K562 (cell line): ENCODE data around the gene CS. TPM values are rescaled to one million over a fixed set of nuclear protein-coding genes. Genes with fewer than 3 reads are reported as not detected.

ENCODE experiments used
- ARID3B ChIP-seq: fragments of 250-450 bp; sonication (Bioruptor Pico); IDR thresholded peaks from 2 replicates; pipeline ENCODE4 v1.4.0; 2020; ENCODE audit warnings: borderline replicate concordance
- CEBPB ChIP-seq: fragments of 450-650 bp; IDR thresholded peaks from 2 replicates; pipeline ENCODE4 v1.6.1; 2016; ENCODE audit warnings: missing genetic modification characterization, missing compliant biosample characterization
- E2F3 ChIP-seq: fragments of 250-450 bp; sonication (Bioruptor Pico); IDR thresholded peaks from 2 replicates; pipeline ENCODE4 v1.4.0; 2020; ENCODE audit warnings: mild to moderate bottlenecking
- ELF4 ChIP-seq: fragments of 450-650 bp; formaldehyde crosslinking; IDR thresholded peaks from 2 replicates; pipeline ENCODE4 v1.4.0; 2022; ENCODE audit warnings: missing genetic modification characterization
- FOXA3 ChIP-seq, 2 experiments: fragments of 450-650 bp in 1 of 2; sonication (generic) in 1 of 2; formaldehyde crosslinking; IDR thresholded peaks in 1 of 2; conservative IDR thresholded peaks in 1 of 2; 2 replicates each; pipeline versions ENCODE4 v1.4.0 to v1.8.0; 2020 to 2022; ENCODE audit warnings: mild to moderate bottlenecking in 2 of 2, missing genetic modification reagents in 1 of 2
- FOXJ3 ChIP-seq: sonication (generic); formaldehyde crosslinking; IDR thresholded peaks from 2 replicates; pipeline ENCODE4 v1.4.0; 2020; ENCODE audit warnings: mild to moderate bottlenecking, missing genetic modification reagents
- FOXP1 ChIP-seq: sonication (generic); formaldehyde crosslinking; IDR thresholded peaks from 2 replicates; pipeline ENCODE4 v1.8.0; 2022; ENCODE audit warnings: mild to moderate bottlenecking, missing genetic modification reagents
- HDAC1 ChIP-seq, 2 experiments: fragments of 450-650 bp; IDR thresholded peaks; 2 replicates each; pipeline ENCODE4 v1.6.1; 2016 to 2017; ENCODE audit warnings: inconsistent platforms in 1 of 2, mild to moderate bottlenecking in 1 of 2, moderate library complexity in 1 of 2
- HDAC3 ChIP-seq: fragments of 450-650 bp; IDR thresholded peaks from 2 replicates; pipeline ENCODE4 v1.6.1; 2018; ENCODE audit warnings: borderline replicate concordance, mild to moderate bottlenecking, moderate library complexity; ENCODE audit not compliant: partially characterized antibody
- HDAC6 ChIP-seq: IDR thresholded peaks from 2 replicates; pipeline ENCODE4 v1.6.1; 2012; ENCODE audit warnings: low read depth, mild to moderate bottlenecking, control low read depth, inconsistent platforms, low read length, moderate library complexity
- HLTF ChIP-seq: fragments of 450-650 bp; IDR thresholded peaks from 2 replicates; pipeline ENCODE4 v1.6.1; 2016
- MITF ChIP-seq: IDR thresholded peaks from 2 replicates; pipeline ENCODE4 v1.6.1; 2014; ENCODE audit warnings: antibody characterized with exemption
- MYNN ChIP-seq, 2 experiments: sonication (generic); formaldehyde crosslinking in 1 of 2; IDR thresholded peaks; 2 replicates each; pipeline versions ENCODE4 v1.5.0 to v1.6.1; 2016 to 2020; ENCODE audit warnings: antibody characterized with exemption in 1 of 2, missing genetic modification reagents in 1 of 2
- NFE2 ChIP-seq: IDR thresholded peaks from 2 replicates; pipeline ENCODE4 v1.6.1; 2014; ENCODE audit warnings: antibody characterized with exemption, low read depth
- NFYB ChIP-seq: IDR thresholded peaks from 2 replicates; pipeline ENCODE4 v1.6.1; 2011; ENCODE audit warnings: mild to moderate bottlenecking, moderate library complexity; ENCODE audit not compliant: insufficient read length; ENCODE audit errors: extremely low read depth
- RBM22 ChIP-seq: fragments of 200-400 bp; formaldehyde crosslinking; IDR thresholded peaks from 2 replicates; pipeline ENCODE4 v1.6.1; 2018; ENCODE audit warnings: low read length, low read depth; ENCODE audit not compliant: poor library complexity, severe bottlenecking
- SMAD1 ChIP-seq: fragments of 150-350 bp; IDR thresholded peaks from 2 replicates; pipeline ENCODE4 v1.6.1; 2014; ENCODE audit warnings: low read length, low read depth; ENCODE audit not compliant: partially characterized antibody
- SP2 ChIP-seq: IDR thresholded peaks from 2 replicates; pipeline ENCODE4 v1.6.1; 2011; ENCODE audit warnings: mild to moderate bottlenecking, low read depth, low read length, moderate library complexity; ENCODE audit not compliant: poor library complexity, severe bottlenecking; ENCODE audit errors: extremely low read depth
- TGIF2 ChIP-seq: sonication (generic); formaldehyde crosslinking; IDR thresholded peaks from 2 replicates; pipeline ENCODE4 v1.8.1; 2022; ENCODE audit warnings: mild to moderate bottlenecking, missing genetic modification reagents, moderate library complexity
- ZNF311 ChIP-seq: fragments of 250-450 bp; sonication (Bioruptor Pico); IDR thresholded peaks from 2 replicates; pipeline ENCODE4 v1.4.0; 2020; ENCODE audit warnings: mild to moderate bottlenecking, moderate library complexity
- ZNF75A ChIP-seq: fragments of 450-650 bp; formaldehyde crosslinking; IDR thresholded peaks from 2 replicates; pipeline ENCODE4 v1.4.0; 2020; ENCODE audit warnings: mild to moderate bottlenecking
- polyA plus RNA-seq, 8 experiments: library from polyadenylated mRNA; depleted of rRNA in 4 of 8; stranded (reverse) in 5 of 8; unstranded in 3 of 8; fragments of >200 nt; fragmentation: Nextera tagmentation in 2 of 8; fragmentation: Illumina TruSeq in 1 of 8; extraction: Ambion mirVana in 2 of 8; extraction: Trizol in 1 of 8; gene quantifications; 2 replicates each; pipeline versions ENCODE4 v1.2.1 to v1.2.3, GENCODE V29; 2011 to 2014; ENCODE audit warnings: inconsistent platforms in 1 of 8, missing spikeins in 1 of 8
- total RNA-seq, 7 experiments: library from RNA; depleted of rRNA in 6 of 7; stranded (reverse); fragments of >200 nt in 6 of 7; fragmentation: Illumina TruSeq in 2 of 7; extraction: Trizol in 2 of 7; gene quantifications; 2 replicates each; pipeline versions ENCODE4 v1.2.1 to v1.2.3, GENCODE V29; 2011 to 2021; ENCODE audit warnings: low replicate concordance in 1 of 7
- TF ChIP-seq, protein P1 (sequence below): IDR thresholded peaks from 2 replicates; pipeline ENCODE4 v1.6.1; 2016; ENCODE audit warnings: missing genetic modification characterization, missing compliant biosample characterization
- TF ChIP-seq, protein P2 (sequence below): fragments of 450-650 bp; formaldehyde crosslinking; conservative IDR thresholded peaks from 2 replicates; pipeline ENCODE4 v1.4.0; 2022; ENCODE audit warnings: mild to moderate bottlenecking, missing genetic modification characterization

The CS gene
- total and polyA plus RNA-seq, 9 of the 15 experiments (the other 6 are each of a cell fraction or from before 2014, with no cell fraction given), result 99.9 to 390 (median 149) TPM

DNA sequence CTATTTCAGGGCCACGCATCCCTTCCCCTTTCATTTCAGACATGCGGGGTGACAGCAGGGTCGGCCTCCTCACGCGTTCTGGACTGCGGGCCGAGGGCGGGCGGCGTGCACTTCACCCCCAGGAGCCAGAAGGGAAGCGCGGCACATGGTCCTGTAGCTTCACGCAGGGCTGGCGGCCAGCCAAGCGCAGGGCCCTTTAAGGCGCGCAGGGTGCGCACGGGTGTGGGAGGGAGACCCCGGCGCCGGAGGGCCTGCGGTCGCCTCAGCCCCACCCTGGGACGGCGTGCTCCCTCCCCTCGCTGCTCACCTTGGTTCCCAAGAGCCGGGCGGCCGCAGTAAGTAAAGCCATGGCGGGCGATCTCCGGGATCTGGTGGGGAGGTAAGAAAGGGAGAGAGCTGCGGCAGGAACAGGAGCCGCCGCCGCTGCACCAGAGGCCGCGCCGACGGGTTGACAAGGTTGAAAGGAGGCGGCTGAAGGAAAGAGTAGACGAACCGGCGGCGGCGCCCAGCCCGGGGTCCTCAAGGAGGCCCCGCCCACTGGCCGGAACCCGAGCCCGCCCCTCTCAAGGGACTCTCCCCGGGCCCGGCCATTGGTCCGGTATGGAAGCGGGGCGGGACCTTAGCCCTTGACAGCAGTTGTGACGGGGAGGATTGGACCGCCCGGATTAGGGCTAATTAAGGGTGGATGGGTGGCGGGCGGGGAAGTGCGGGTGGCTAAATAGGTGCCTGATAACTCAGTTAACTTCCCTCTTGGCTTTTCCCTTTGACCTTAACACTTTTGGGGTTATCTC, at the start of gene CS (continued):
- TF ChIP-seq RBM22 (peak; percentile 58), FOXP1 (CRISPR knock-in tag) (peak; percentile 88; the same call in 1 of the 2 replicates), FOXA3 (CRISPR knock-in tag; conservative IDR thresholded peaks at IDR 0.05 in 1 of 2, IDR thresholded peaks at IDR 0.05 in 1 of 2) (peak in 1 of 2 experiments; percentile 81; a peak in 2 of 4 replicates), CEBPB (tag) (no peak), ELF4 (no peak), SMAD1 (peak; percentile 53), MITF (no peak), TGIF2 (CRISPR knock-in tag) (peak; percentile 93; the same call in 1 of the 2 replicates), SP2 (peak; percentile 71), ZNF75A (CRISPR knock-in tag) (no peak), HLTF (no peak), ARID3B (no peak), HDAC6 (no peak), ZNF311 (no peak), NFE2 (peak; percentile 47; the same call in 1 of the 2 replicates), HDAC1 (IDR thresholded peaks at IDR 0.05) (peak in 1 of 2 experiments; percentile 96; a peak in 2 of 4 replicates), FOXJ3 (CRISPR knock-in tag) (no peak), NFYB (peak; percentile 75), HDAC3 (no peak), MYNN (IDR thresholded peaks at IDR 0.05) (no peak), MYNN (CRISPR knock-in tag; IDR thresholded peaks at IDR 0.05) (no peak), E2F3 (no peak)
- TF ChIP-seq, protein P1, sequence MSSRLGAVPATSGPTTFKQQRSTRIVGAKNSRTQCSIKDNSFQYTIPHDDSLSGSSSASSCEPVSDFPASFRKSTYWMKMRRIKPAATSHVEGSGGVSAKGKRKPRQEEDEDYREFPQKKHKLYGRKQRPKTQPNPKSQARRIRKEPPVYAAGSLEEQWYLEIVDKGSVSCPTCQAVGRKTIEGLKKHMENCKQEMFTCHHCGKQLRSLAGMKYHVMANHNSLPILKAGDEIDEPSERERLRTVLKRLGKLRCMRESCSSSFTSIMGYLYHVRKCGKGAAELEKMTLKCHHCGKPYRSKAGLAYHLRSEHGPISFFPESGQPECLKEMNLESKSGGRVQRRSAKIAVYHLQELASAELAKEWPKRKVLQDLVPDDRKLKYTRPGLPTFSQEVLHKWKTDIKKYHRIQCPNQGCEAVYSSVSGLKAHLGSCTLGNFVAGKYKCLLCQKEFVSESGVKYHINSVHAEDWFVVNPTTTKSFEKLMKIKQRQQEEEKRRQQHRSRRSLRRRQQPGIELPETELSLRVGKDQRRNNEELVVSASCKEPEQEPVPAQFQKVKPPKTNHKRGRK (tag), result no peak
- TF ChIP-seq, protein P2, sequence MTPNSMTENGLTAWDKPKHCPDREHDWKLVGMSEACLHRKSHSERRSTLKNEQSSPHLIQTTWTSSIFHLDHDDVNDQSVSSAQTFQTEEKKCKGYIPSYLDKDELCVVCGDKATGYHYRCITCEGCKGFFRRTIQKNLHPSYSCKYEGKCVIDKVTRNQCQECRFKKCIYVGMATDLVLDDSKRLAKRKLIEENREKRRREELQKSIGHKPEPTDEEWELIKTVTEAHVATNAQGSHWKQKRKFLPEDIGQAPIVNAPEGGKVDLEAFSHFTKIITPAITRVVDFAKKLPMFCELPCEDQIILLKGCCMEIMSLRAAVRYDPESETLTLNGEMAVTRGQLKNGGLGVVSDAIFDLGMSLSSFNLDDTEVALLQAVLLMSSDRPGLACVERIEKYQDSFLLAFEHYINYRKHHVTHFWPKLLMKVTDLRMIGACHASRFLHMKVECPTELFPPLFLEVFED (CRISPR knock-in tag), result no peak
